Erythroblast (primary cell): ENCODE measurements around the gene ORC2.
"Not testable (repeated sequence)": the region's sequence is repeated elsewhere in the genome, so short reads cannot be mapped to it uniquely, and the experiment has no call there.

ENCODE experiments used
- GATA1 ChIP-seq: IDR thresholded peaks from 2 replicates; pipeline ENCODE4 v1.6.1; 2011; ENCODE audit warnings: low read depth, mild to moderate bottlenecking, control low read depth, low read length, moderate library complexity
- POLR2A ChIP-seq: IDR thresholded peaks from 2 replicates; pipeline ENCODE4 v1.6.1; 2011; ENCODE audit warnings: mild to moderate bottlenecking, low read length

- TF ChIP-seq POLR2A, GATA1: not testable (repeated sequence)
These were observed 6.6 kb upstream of the ORC2 start for GRCh38 chr2:200970057-200970456.
